LNCaP clone FGC (cell line): ENCODE measurements around the gene ZCCHC14.

Experiments
- DNase-seq: peaks from one replicate; pipeline ENCODE4 v3.0.0-alpha.2; 2011; ENCODE audit warnings: low read depth
- H3K4me3 ChIP-seq: 2 replicates; pipeline ENCODE4 v1.5.1; 2011; ENCODE audit warnings: mild to moderate bottlenecking, low read depth, low read length, control low read depth
- CTCF ChIP-seq: IDR thresholded peaks from 2 replicates; pipeline ENCODE4 v1.5.1; 2012; ENCODE audit warnings: mild to moderate bottlenecking; ENCODE audit not compliant: control insufficient read depth, insufficient read depth; ENCODE audit errors: extremely low read depth

The ZCCHC14 gene

GRCh38 chr16:87431926-87432325, 60.9 kb downstream of the ZCCHC14 start:
- DNase-seq = no peak
- H3K4me3 ChIP-seq = no peak overlapping the region
- TF ChIP-seq CTCF = no peak

GRCh38 chr16:87426423-87427215, 66.2 kb downstream of the ZCCHC14 start:
- TF ChIP-seq CTCF = no peak
- H3K4me3 ChIP-seq = no peak overlapping the region
- DNase-seq = no peak

GRCh38 chr16:87425941-87426340, 66.9 kb downstream of the ZCCHC14 start:
- TF ChIP-seq CTCF = no peak
- DNase-seq = no peak

GRCh38 chr16:87424266-87424665, 68.6 kb downstream of the ZCCHC14 start:
- no peak overlapping the region for H3K4me3 ChIP-seq
- DNase-seq = no peak
- TF ChIP-seq CTCF = no peak

More at GRCh38 chr16:87425941-87426340, 66.9 kb downstream of the ZCCHC14 start:
- no peak overlapping the region for H3K4me3 ChIP-seq

GRCh38 chr16:87423429-87423828, 69.4 kb downstream of the ZCCHC14 start:
- DNase-seq = no peak
- TF ChIP-seq CTCF = no peak

GRCh38 chr16:87422106-87422505, 70.7 kb downstream of the ZCCHC14 start:
- H3K4me3 ChIP-seq = no peak overlapping the region
- no peak for TF ChIP-seq CTCF
- no peak for DNase-seq

More at GRCh38 chr16:87423429-87423828, 69.4 kb downstream of the ZCCHC14 start:
- no peak overlapping the region for H3K4me3 ChIP-seq
